Measurements from ENCODE around the gene DDAH1.

DDAH1 gene

DNA sequence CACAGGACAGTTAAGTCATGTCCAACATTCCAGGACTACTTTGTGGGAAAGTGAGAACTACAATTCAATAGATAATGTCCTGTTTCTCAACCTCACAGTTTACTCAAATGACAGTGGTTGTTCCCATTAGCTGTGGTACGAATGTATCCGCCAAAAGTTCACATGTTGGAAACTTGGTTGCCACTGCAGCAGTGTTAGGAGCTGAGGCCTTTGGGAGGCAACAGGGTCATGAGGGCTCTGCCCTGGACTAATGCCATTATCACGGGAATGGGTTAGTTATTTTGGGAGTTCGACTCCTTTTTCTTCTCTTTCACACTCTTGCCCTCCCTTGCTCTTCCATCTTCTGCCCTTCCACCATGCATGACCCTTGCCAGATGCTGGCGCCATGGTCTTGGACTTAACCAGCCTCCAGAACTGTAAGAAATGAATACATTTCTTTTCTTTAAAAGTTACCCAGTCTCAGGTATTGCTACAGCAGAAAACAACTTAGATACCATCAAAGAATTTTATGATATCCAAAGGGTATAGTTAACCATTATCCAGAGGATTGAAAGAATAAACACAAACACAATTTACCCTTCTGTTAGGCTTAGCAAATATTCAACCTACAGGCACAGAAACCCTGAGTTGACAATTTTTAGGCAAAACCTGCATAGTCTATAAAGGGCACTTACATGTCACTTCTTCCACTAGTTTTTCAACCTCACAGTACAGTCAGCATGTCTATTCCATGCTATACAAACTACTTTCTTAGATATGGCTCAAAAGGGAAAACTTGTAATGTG is 196.0 kb downstream of the DDAH1 start:
- Mint-ChIP-seq H3K27me3 (ENCODE audit: low read depth) (no peaks in the 10 kb centered on the region), H3K4me1 (peaks cover 8% of the 10 kb centered on the region), H3K36me3 (ENCODE audit: low read depth) (peaks cover 51% of the 10 kb centered on the region), H3K4me3 (no peak overlapping the region), H3K9me3 (no peaks in the 10 kb centered on the region), H3K27ac (peak overlapping the region; percentile 63 to 83 (median 81))
- TF ChIP-seq, protein P1, sequence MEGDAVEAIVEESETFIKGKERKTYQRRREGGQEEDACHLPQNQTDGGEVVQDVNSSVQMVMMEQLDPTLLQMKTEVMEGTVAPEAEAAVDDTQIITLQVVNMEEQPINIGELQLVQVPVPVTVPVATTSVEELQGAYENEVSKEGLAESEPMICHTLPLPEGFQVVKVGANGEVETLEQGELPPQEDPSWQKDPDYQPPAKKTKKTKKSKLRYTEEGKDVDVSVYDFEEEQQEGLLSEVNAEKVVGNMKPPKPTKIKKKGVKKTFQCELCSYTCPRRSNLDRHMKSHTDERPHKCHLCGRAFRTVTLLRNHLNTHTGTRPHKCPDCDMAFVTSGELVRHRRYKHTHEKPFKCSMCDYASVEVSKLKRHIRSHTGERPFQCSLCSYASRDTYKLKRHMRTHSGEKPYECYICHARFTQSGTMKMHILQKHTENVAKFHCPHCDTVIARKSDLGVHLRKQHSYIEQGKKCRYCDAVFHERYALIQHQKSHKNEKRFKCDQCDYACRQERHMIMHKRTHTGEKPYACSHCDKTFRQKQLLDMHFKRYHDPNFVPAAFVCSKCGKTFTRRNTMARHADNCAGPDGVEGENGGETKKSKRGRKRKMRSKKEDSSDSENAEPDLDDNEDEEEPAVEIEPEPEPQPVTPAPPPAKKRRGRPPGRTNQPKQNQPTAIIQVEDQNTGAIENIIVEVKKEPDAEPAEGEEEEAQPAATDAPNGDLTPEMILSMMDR (IDR thresholded peaks at IDR 0.05; ENCODE audit: unreplicated experiment in 3 of 3), result no peak

Data from nephron (organoid).